HG02970 (cell line): ENCODE results near the gene USP25.

Source experiments
- ATAC-seq: cut with Tn5 transposase; IDR thresholded peaks from one replicate; pipeline ENCODE4 v1.9.1; 2021; ENCODE audit warnings: mild to moderate bottlenecking, moderate library complexity, moderate number of reproducible peaks; ENCODE audit not compliant: unreplicated experiment, low FRiP score

Gene USP25

GRCh38 chr21:15848634-15849560 is 119.1 kb downstream of the USP25 start:
- ATAC-seq, result no peak

GRCh38 chr21:15849927-15850326 is 120.1 kb downstream of the USP25 start:
- no peak for ATAC-seq

GRCh38 chr21:15850645-15851044 is 120.9 kb downstream of the USP25 start:
- no peak for ATAC-seq

GRCh38 chr21:15852146-15852545 is 122.4 kb downstream of the USP25 start:
- ATAC-seq, result no peak

- ATAC-seq, result no peak
These were observed 123.3 kb downstream of the USP25 start for GRCh38 chr21:15853126-15853525.

GRCh38 chr21:15856813-15857212 is 127.0 kb downstream of the USP25 start:
- ATAC-seq, result no peak

GRCh38 chr21:15857740-15858139 is 128.0 kb downstream of the USP25 start:
- ATAC-seq, result no peak

- no peak for ATAC-seq
These were observed 130.8 kb downstream of the USP25 start for GRCh38 chr21:15860541-15860940.

GRCh38 chr21:15868940-15869339 is 139.2 kb downstream of the USP25 start:
- no peak for ATAC-seq

- no peak for ATAC-seq
These were observed 141.0 kb downstream of the USP25 start for GRCh38 chr21:15870819-15871218.

- ATAC-seq, result no peak
These were observed 142.5 kb downstream of the USP25 start for GRCh38 chr21:15872236-15872635.

- ATAC-seq, result no peak
These were observed 144.8 kb downstream of the USP25 start for GRCh38 chr21:15874615-15875014.

- ATAC-seq, result no peak
These were observed 145.5 kb downstream of the USP25 start for GRCh38 chr21:15875286-15875685.

GRCh38 chr21:15893902-15894301 is 164.1 kb downstream of the USP25 start:
- no peak for ATAC-seq

GRCh38 chr21:15894596-15894995 is 164.8 kb downstream of the USP25 start:
- no peak for ATAC-seq

GRCh38 chr21:15895142-15896106 is 165.6 kb downstream of the USP25 start:
- ATAC-seq, result no peak

GRCh38 chr21:15896501-15896900 is 166.7 kb downstream of the USP25 start:
- no peak for ATAC-seq

GRCh38 chr21:15904389-15904788 is 174.6 kb downstream of the USP25 start:
- no peak for ATAC-seq

GRCh38 chr21:15908187-15908586 is 178.4 kb downstream of the USP25 start:
- no peak for ATAC-seq

- ATAC-seq, result no peak
These were observed 198.4 kb downstream of the USP25 start for GRCh38 chr21:15928196-15928595.
